ENCODE measurements around the gene ARID2. TPM values are rescaled to one million over a fixed set of nuclear protein-coding genes. Genes with fewer than 3 reads are reported as not detected.

ARID2 gene
- total RNA-seq, 6 experiments from 2014 or later = 6.2 to 11.8 (median 9.1) TPM

- H3K4me3 ChIP-seq = no peak overlapping the region
- ATAC-seq (no peak), DNase-seq (no peak)
- no peaks in the 10 kb centered on the region for H3K4me1 ChIP-seq
- intact Hi-C loops (cut with DNase I) = no loop called here
- H3K36me3 ChIP-seq = peaks cover 0 to 71% (median 39%) of the 10 kb centered on the region in 4 donors
- TF ChIP-seq POLR2A (IDR thresholded peaks at IDR 0.05) (no peak), CTCF (IDR thresholded peaks at IDR 0.05) (no peak)
- 94% methylated on average over 3 of the region's 3 CpGs for WGBS (ENCODE audit: insufficient coverage, low coverage, low lambda C conversion rate, missing lambda C conversion rate)
- no peaks in the 10 kb centered on the region for H3K9me3 ChIP-seq
- H3K27me3 ChIP-seq = no peaks in the 10 kb centered on the region
- no peak overlapping the region for H3K27ac ChIP-seq
These were observed 200.9 kb downstream of the ARID2 start for GRCh38 chr12:45930369-45930768.

- TF ChIP-seq CTCF (IDR thresholded peaks at IDR 0.05) = no peak
- TF ChIP-seq POLR2A (IDR thresholded peaks at IDR 0.05) = no peak
- DNase-seq (no peak), ATAC-seq (no peak)
- no peak overlapping the region for H3K27ac ChIP-seq
- H3K4me1 ChIP-seq = no peaks in the 10 kb centered on the region
- WGBS (ENCODE audit: insufficient coverage, low coverage, low lambda C conversion rate, missing lambda C conversion rate) = 40% methylated on average over 2 of the region's 2 CpGs
- peaks cover 0 to 46% (median 22%) of the 10 kb centered on the region in 4 donors for H3K36me3 ChIP-seq
- intact Hi-C loops (cut with DNase I) = no loop called here
- H3K27me3 ChIP-seq = no peaks in the 10 kb centered on the region
- H3K4me3 ChIP-seq = no peak overlapping the region
- no peaks in the 10 kb centered on the region for H3K9me3 ChIP-seq
These were observed 204.0 kb downstream of the ARID2 start for GRCh38 chr12:45933504-45933903.

GRCh38 chr12:45934956-45935355 lies 205.4 kb downstream of the ARID2 start:
- TF ChIP-seq CTCF (IDR thresholded peaks at IDR 0.05) (no peak), POLR2A (IDR thresholded peaks at IDR 0.05) (no peak)
- no peaks in the 10 kb centered on the region for H3K27me3 ChIP-seq
- WGBS (ENCODE audit: insufficient coverage, low coverage, low lambda C conversion rate, missing lambda C conversion rate) = 33% methylated on average over 1 of the region's 1 CpG
- no peaks in the 10 kb centered on the region for H3K9me3 ChIP-seq
- H3K4me3 ChIP-seq = no peak overlapping the region
- DNase-seq (no peak), ATAC-seq (no peak)
- intact Hi-C loops (cut with DNase I) = no loop called here
- no peak overlapping the region for H3K27ac ChIP-seq
- peaks cover 0 to 32% (median 14%) of the 10 kb centered on the region in 4 donors for H3K36me3 ChIP-seq
- no peaks in the 10 kb centered on the region for H3K4me1 ChIP-seq

GRCh38 chr12:45938566-45938965 lies 209.1 kb downstream of the ARID2 start:
- no peak overlapping the region for H3K27ac ChIP-seq
- intact Hi-C loops (cut with DNase I) = no loop called here
- TF ChIP-seq POLR2A (IDR thresholded peaks at IDR 0.05) (no peak), CTCF (IDR thresholded peaks at IDR 0.05) (no peak)
- ATAC-seq = no peak
- H3K9me3 ChIP-seq = no peaks in the 10 kb centered on the region
- no peak for DNase-seq
- H3K36me3 ChIP-seq = peaks cover 0 to 8% (median 4%) of the 10 kb centered on the region in 4 donors
- H3K27me3 ChIP-seq = no peaks in the 10 kb centered on the region
- no peak overlapping the region for H3K4me3 ChIP-seq
- no peaks in the 10 kb centered on the region for H3K4me1 ChIP-seq
- 64% methylated on average over 2 of the region's 2 CpGs for WGBS (ENCODE audit: insufficient coverage, low coverage, low lambda C conversion rate, missing lambda C conversion rate)

GRCh38 chr12:45939759-45940158 lies 210.3 kb downstream of the ARID2 start:
- Histone ChIP-seq H3K4me3 (no peak overlapping the region), H3K27ac (no peak overlapping the region), H3K27me3 (no peaks in the 10 kb centered on the region), H3K9me3 (no peaks in the 10 kb centered on the region), H3K4me1 (no peaks in the 10 kb centered on the region), H3K36me3 (peaks cover 0 to 10% (median 6%) of the 10 kb centered on the region in 4 donors)
- no peak for ATAC-seq
- intact Hi-C loops (cut with DNase I) = no loop called here
- TF ChIP-seq CTCF (IDR thresholded peaks at IDR 0.05) (no peak), POLR2A (IDR thresholded peaks at IDR 0.05) (no peak)
- 88% methylated on average over 2 of the region's 2 CpGs for WGBS (ENCODE audit: insufficient coverage, low coverage, low lambda C conversion rate, missing lambda C conversion rate)
- DNase-seq = no peak

Data from right lobe of liver (tissue), 6 donors.